Natural killer cell (primary cell): ENCODE measurements around the gene ISLR2. TPM values are rescaled to one million over a fixed set of nuclear protein-coding genes. Genes with fewer than 3 reads are reported as not detected.
"Not testable (repeated sequence)": the region's sequence is repeated elsewhere in the genome, so short reads cannot be mapped to it uniquely, and the experiment has no call there.

Experiments used
- ATAC-seq, 3 donors: fragments of 150-1000 bp in 2 of 3; fragments of 200-7000 bp in 1 of 3; cut with Tn5 transposase; 1 replicate in 1 of 3; 2 replicates in 2 of 3; pipeline ENCODE4 v1.10.0; 2021; ENCODE audit warnings: mild to moderate bottlenecking in 2 of 3, moderate library complexity in 2 of 3
- DNase-seq, 2 donors: peaks; one replicate each; pipeline versions ENCODE4 v3.0.0 to v3.0.0-alpha.2; 2013 to 2021; ENCODE audit warnings: mixed read lengths in 1 of 2
- H3K27ac ChIP-seq: one replicate; pipeline ENCODE4 v1.5.1; 2013; ENCODE audit warnings: mild to moderate bottlenecking, low read length
- H3K27me3 ChIP-seq: one replicate; pipeline ENCODE4 v1.6.1; 2013; ENCODE audit warnings: low read length; ENCODE audit not compliant: control insufficient read depth, insufficient read depth
- H3K36me3 ChIP-seq: one replicate; pipeline ENCODE4 v1.6.1; 2013; ENCODE audit warnings: low read length; ENCODE audit not compliant: control insufficient read depth, insufficient read depth
- H3K4me1 ChIP-seq: one replicate; pipeline ENCODE4 v1.6.1; 2013; ENCODE audit warnings: low read length; ENCODE audit not compliant: control insufficient read depth, insufficient read depth
- H3K4me3 ChIP-seq: one replicate; pipeline ENCODE4 v1.5.1; 2013; ENCODE audit warnings: low read length
- H3K9me3 ChIP-seq: one replicate; pipeline ENCODE4 v1.6.1; 2013; ENCODE audit warnings: low read length; ENCODE audit not compliant: control insufficient read depth, insufficient read depth
- H3K27ac Mint-ChIP-seq, 2 donors: one replicate each; pipeline ENCODE4 v1.8.0; 2022; ENCODE audit warnings: mild to moderate bottlenecking in 2 of 2, mixed read lengths in 2 of 2, moderate library complexity in 1 of 2
- H3K27me3 Mint-ChIP-seq, 2 donors: one replicate each; pipeline ENCODE4 v1.8.0; 2022; ENCODE audit warnings: low read depth in 2 of 2, mixed read lengths in 2 of 2
- H3K36me3 Mint-ChIP-seq: one replicate; pipeline ENCODE4 v1.8.0; 2022; ENCODE audit warnings: mixed read lengths
- H3K4me1 Mint-ChIP-seq, 2 donors: one replicate each; pipeline ENCODE4 v1.8.0; 2022; ENCODE audit warnings: mixed read lengths in 2 of 2
- H3K4me3 Mint-ChIP-seq: one replicate; pipeline ENCODE4 v1.8.0; 2022; ENCODE audit warnings: mild to moderate bottlenecking, moderate library complexity, mixed read lengths
- H3K9me3 Mint-ChIP-seq, 2 donors: one replicate each; pipeline ENCODE4 v1.8.0; 2022; ENCODE audit warnings: mixed read lengths in 2 of 2
- WGBS: methylation state at CpG from one replicate; pipeline ENCODE4 v1.1.7; 2013; ENCODE audit warnings: missing lambda C conversion rate; ENCODE audit not compliant: insufficient coverage; 5-methylcytosine and 5-hydroxymethylcytosine counted together
- intact Hi-C: fragments of 100-400 bp; cut with micrococcal nuclease; formaldehyde crosslinking; loops from one replicate; pipeline ENCODE4 v1.14.2; 2022
- total RNA-seq, 4 donors: library from RNA; stranded (reverse); fragments of 120-200 nt in 1 of 4; gene quantifications; one replicate each; pipeline versions ENCODE4 v1.2.3 to v1.2.4, GENCODE V29; 2013 to 2022
- TF ChIP-seq, protein P1 (sequence below): fragments of 200-600 bp; IDR thresholded peaks from one replicate; pipeline ENCODE4 v1.8.0; 2022; ENCODE audit warnings: antibody characterized with exemption

The ISLR2 gene
- total RNA-seq, 3 donors from 2014 or later (not counting 1 experiment from before 2014, with no cell fraction given) = not detected

DNA sequence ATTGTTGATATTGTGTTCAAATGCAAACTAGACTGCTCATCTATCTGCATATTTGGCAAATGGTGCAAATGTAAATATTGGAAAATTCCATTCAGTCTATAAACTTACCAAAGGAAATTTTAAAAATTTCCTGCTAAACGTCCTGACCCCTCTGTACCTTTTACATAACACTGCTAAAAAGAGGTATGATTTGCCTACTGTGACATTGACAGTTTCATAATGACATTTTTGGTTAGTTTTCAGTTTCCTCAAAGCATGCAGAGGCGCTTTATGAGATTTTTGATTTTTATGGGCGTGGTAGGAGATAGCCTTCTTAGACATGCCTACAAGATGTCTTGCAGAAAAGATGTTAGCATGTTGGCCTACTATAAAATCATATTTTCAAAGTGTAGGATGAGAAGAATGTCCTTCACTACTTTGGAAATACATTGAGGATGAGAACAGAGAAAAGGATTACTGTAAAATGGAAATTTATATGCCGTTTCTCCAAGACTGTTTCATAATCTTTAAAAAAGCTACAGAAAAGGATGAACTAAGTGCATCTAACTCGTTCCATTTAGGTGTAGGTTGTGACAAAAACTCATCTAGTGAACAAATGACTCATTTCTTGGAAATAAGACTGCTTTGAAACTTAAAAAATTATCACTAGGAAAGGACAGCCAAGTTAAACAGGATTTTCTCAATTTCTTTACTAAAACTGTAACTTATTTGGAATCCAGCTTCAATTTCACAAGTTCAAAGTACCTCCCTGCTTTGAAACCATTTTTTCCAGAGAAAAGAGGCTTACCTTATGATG, 28.7 kb downstream of the ISLR2 start:
- H3K27me3 Mint-ChIP-seq = peaks cover 32 to 42% of the 10 kb centered on the region in 2 donors

GRCh38 chr15:74159773-74160172, 29.4 kb downstream of the ISLR2 start:
- H3K36me3 Mint-ChIP-seq = no peaks in the 10 kb centered on the region
- H3K27ac Mint-ChIP-seq = no peak overlapping the region
- intact Hi-C loops = no loop called here
- H3K4me3 Mint-ChIP-seq = no peak overlapping the region
- DNase-seq = no peak
- TF ChIP-seq, protein P1, sequence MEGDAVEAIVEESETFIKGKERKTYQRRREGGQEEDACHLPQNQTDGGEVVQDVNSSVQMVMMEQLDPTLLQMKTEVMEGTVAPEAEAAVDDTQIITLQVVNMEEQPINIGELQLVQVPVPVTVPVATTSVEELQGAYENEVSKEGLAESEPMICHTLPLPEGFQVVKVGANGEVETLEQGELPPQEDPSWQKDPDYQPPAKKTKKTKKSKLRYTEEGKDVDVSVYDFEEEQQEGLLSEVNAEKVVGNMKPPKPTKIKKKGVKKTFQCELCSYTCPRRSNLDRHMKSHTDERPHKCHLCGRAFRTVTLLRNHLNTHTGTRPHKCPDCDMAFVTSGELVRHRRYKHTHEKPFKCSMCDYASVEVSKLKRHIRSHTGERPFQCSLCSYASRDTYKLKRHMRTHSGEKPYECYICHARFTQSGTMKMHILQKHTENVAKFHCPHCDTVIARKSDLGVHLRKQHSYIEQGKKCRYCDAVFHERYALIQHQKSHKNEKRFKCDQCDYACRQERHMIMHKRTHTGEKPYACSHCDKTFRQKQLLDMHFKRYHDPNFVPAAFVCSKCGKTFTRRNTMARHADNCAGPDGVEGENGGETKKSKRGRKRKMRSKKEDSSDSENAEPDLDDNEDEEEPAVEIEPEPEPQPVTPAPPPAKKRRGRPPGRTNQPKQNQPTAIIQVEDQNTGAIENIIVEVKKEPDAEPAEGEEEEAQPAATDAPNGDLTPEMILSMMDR = no peak
- H3K4me1 Mint-ChIP-seq = peaks cover 0 to 4% of the 10 kb centered on the region in 2 donors
- Histone ChIP-seq H3K27ac (no peak overlapping the region), H3K27me3 (no peaks in the 10 kb centered on the region), H3K36me3 (no peaks in the 10 kb centered on the region), H3K4me1 (no peaks in the 10 kb centered on the region), H3K4me3 (no peak overlapping the region), H3K9me3 (no peaks in the 10 kb centered on the region)
- no peak for ATAC-seq
- no peaks in the 10 kb centered on the region for H3K9me3 Mint-ChIP-seq
- WGBS = no CpG with 5 or more reads among the region's 1 CpG
- peaks cover 32 to 42% of the 10 kb centered on the region in 2 donors for H3K27me3 Mint-ChIP-seq

More for the DNA sequence above, 28.7 kb downstream of the ISLR2 start:
- no peak overlapping the region for H3K4me3 ChIP-seq
- Mint-ChIP-seq H3K4me1 (peaks cover 0 to 4% of the 10 kb centered on the region in 2 donors), H3K9me3 (no peaks in the 10 kb centered on the region), H3K36me3 (no peaks in the 10 kb centered on the region), H3K4me3 (no peak overlapping the region), H3K27ac (no peak overlapping the region)
- H3K4me1 ChIP-seq = no peaks in the 10 kb centered on the region
- WGBS = 57% methylated on average over 5 of the region's 5 CpGs
- no peak overlapping the region for H3K27ac ChIP-seq
- TF ChIP-seq, protein P1 = no peak
- no peak for DNase-seq
- no peaks in the 10 kb centered on the region for H3K36me3 ChIP-seq
- H3K9me3 ChIP-seq = no peaks in the 10 kb centered on the region
- ATAC-seq = no peak
- intact Hi-C loops = no loop called here
- no peaks in the 10 kb centered on the region for H3K27me3 ChIP-seq

DNA sequence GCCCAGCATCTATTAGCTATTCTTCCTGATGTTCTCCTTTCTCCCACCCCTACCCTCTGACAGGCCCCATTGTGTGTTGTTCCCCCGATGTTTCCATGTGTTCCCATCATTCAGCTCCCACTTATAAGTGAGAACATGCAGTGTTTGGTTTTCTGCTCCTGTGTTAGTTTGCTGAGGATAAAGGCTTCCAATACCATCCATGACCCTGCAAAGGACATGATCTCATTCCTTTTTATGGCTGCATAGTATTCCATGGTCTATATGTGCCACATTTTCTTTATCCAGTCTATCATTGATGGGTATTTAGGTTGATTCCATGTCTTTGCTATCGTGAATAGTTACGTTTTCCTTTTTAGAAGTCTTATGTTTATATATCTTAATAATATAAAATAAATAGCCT, 30.0 kb downstream of the ISLR2 start:
- H3K27me3 ChIP-seq, H3K36me3 Mint-ChIP-seq, DNase-seq, H3K9me3 ChIP-seq, intact Hi-C loops, H3K4me1 Mint-ChIP-seq, H3K4me3 ChIP-seq, H3K4me1 ChIP-seq, H3K27ac Mint-ChIP-seq, H3K9me3 Mint-ChIP-seq, ATAC-seq, H3K4me3 Mint-ChIP-seq, H3K36me3 ChIP-seq, H3K27ac ChIP-seq: not testable (repeated sequence)
- WGBS = no CpG with 5 or more reads among the region's 3 CpGs
- H3K27me3 Mint-ChIP-seq = peaks cover 32 to 42% of the 10 kb centered on the region in 2 donors

GRCh38 chr15:74162195-74162536, 31.8 kb downstream of the ISLR2 start:
- WGBS = 100% methylated on average over 2 of the region's 3 CpGs
- not testable (repeated sequence) for H3K4me3 ChIP-seq, ATAC-seq

More at GRCh38 chr15:74162195-74162536, 31.8 kb downstream of the ISLR2 start:
- DNase-seq, H3K9me3 Mint-ChIP-seq, H3K4me1 ChIP-seq, H3K4me1 Mint-ChIP-seq, H3K4me3 Mint-ChIP-seq, H3K27ac ChIP-seq, H3K36me3 ChIP-seq, H3K36me3 Mint-ChIP-seq, H3K27ac Mint-ChIP-seq, H3K9me3 ChIP-seq, intact Hi-C loops, H3K27me3 ChIP-seq: not testable (repeated sequence)
- H3K27me3 Mint-ChIP-seq = peaks cover 23 to 44% of the 10 kb centered on the region in 2 donors
